IMR-90 (cell line): ENCODE data around the gene REXO1. TPM values are rescaled to one million over a fixed set of nuclear protein-coding genes. Genes with fewer than 3 reads are reported as not detected.

Source experiments
- ATAC-seq: fragments of 200-7000 bp; cut with Tn5 transposase; 2 replicates; pipeline ENCODE4 v1.9.1; 2020; ENCODE audit warnings: low read depth, mild to moderate bottlenecking, moderate library complexity
- BruUV-seq: library from RNA; stranded (reverse); fragments of 400-500 nt; replicated peaks from 2 replicates; lab custom pipeline; 2021; lab: Mats Ljungman, UMichigan
- CTCF ChIA-PET: fragments of 300-600 bp; formaldehyde crosslinking; extraction: SDS; loops from one replicate; lab custom pipeline; 2021; ENCODE audit warnings: antibody characterized with exemption; lab: Yijun Ruan, JAX
- POLR2A ChIA-PET: fragments of 300-600 bp; sonication (Branson Sonifier 250); formaldehyde crosslinking; loops from one replicate; lab custom pipeline; 2022; ENCODE audit warnings: antibody characterized with exemption; ENCODE audit not compliant: unreplicated experiment; lab: Charles Lee
- DNase-seq: peaks from one replicate; pipeline ENCODE4 v3.0.0; 2013
- H2AFZ ChIP-seq: replicated peaks from 2 replicates; pipeline ENCODE3; 2013; ENCODE audit warnings: low read length, mild to moderate bottlenecking; ENCODE audit not compliant: poor library complexity
- H2AK5ac ChIP-seq: 2 replicates; pipeline ENCODE4 v1.6.1; 2013; ENCODE audit warnings: low read depth, low read length, inconsistent platforms
- H2AK9ac ChIP-seq: replicated peaks from 2 replicates; pipeline ENCODE3; 2013; ENCODE audit warnings: mild to moderate bottlenecking, low read depth, low read length, moderate library complexity; ENCODE audit not compliant: poor library complexity
- H2BK120ac ChIP-seq: 2 replicates; pipeline ENCODE4 v1.6.1; 2013; ENCODE audit warnings: low read depth, low read length, inconsistent platforms
- H2BK15ac ChIP-seq: 3 replicates; pipeline ENCODE4 v1.6.1; 2013; ENCODE audit warnings: low read depth, low read length, inconsistent platforms
- H2BK20ac ChIP-seq: 2 replicates; pipeline ENCODE4 v1.6.1; 2013; ENCODE audit warnings: low read depth, mild to moderate bottlenecking, inconsistent platforms, low read length, moderate library complexity
- H2BK5ac ChIP-seq: 2 replicates; pipeline ENCODE4 v1.6.1; 2013; ENCODE audit warnings: mild to moderate bottlenecking, low read depth, low read length, inconsistent platforms; ENCODE audit not compliant: poor library complexity, severe bottlenecking
- H3K14ac ChIP-seq: replicated peaks from 2 replicates; pipeline ENCODE4 v1.6.1; 2013; ENCODE audit warnings: low read depth, low read length, inconsistent platforms
- H3K18ac ChIP-seq: 2 replicates; pipeline ENCODE4 v1.6.1; 2013; ENCODE audit warnings: low read depth, low read length, control low read depth
- H3K23ac ChIP-seq: 2 replicates; pipeline ENCODE4 v1.6.1; 2013; ENCODE audit warnings: low read depth, low read length, inconsistent platforms
- H3K27ac ChIP-seq: 2 replicates; pipeline ENCODE4 v1.5.1; 2013; ENCODE audit warnings: mild to moderate bottlenecking, control low read depth, low read length; ENCODE audit not compliant: insufficient read depth
- H3K27me3 ChIP-seq: 2 replicates; pipeline ENCODE4 v1.6.1; 2013; ENCODE audit warnings: low read length; ENCODE audit not compliant: control insufficient read depth, insufficient read depth
- H3K36me3 ChIP-seq: 2 replicates; pipeline ENCODE4 v1.6.1; 2013; ENCODE audit warnings: low read length, mixed read lengths; ENCODE audit not compliant: control insufficient read depth, insufficient read depth
- H3K4ac ChIP-seq: 2 replicates; pipeline ENCODE4 v1.6.1; 2013; ENCODE audit warnings: low read depth, low read length, inconsistent platforms
- H3K4me1 ChIP-seq: 2 replicates; pipeline ENCODE4 v1.6.1; 2013; ENCODE audit warnings: low read length, mixed read lengths; ENCODE audit not compliant: control insufficient read depth, insufficient read depth
- H3K4me2 ChIP-seq: 2 replicates; pipeline ENCODE4 v1.6.1; 2013; ENCODE audit warnings: low read depth, mild to moderate bottlenecking, control low read depth, low read length, moderate library complexity
- H3K4me3 ChIP-seq: 2 replicates; pipeline ENCODE4 v1.5.1; 2013; ENCODE audit warnings: low read depth, mild to moderate bottlenecking, control low read depth, low read length, moderate library complexity; ENCODE audit not compliant: insufficient read depth
- H3K56ac ChIP-seq: 2 replicates; pipeline ENCODE4 v1.6.1; 2013; ENCODE audit warnings: low read length, inconsistent platforms; ENCODE audit not compliant: insufficient read depth; ENCODE audit errors: extremely low read depth
- H3K79me1 ChIP-seq, 2 experiments: 2 replicates each; pipeline ENCODE4 v1.6.1; 2013; ENCODE audit warnings: low read length in 2 of 2, inconsistent platforms in 1 of 2, low read depth in 1 of 2
- H3K9ac ChIP-seq: 2 replicates; pipeline ENCODE4 v1.6.1; 2013; ENCODE audit warnings: low read depth, low read length, control low read depth
- H3K9me1 ChIP-seq: 2 replicates; pipeline ENCODE4 v1.6.1; 2013; ENCODE audit warnings: low read length, inconsistent platforms; ENCODE audit not compliant: insufficient read depth
- H3K9me3 ChIP-seq: 2 replicates; pipeline ENCODE4 v1.6.1; 2013; ENCODE audit warnings: low read length; ENCODE audit not compliant: control insufficient read depth, insufficient read depth
- H4K20me1 ChIP-seq: 2 replicates; pipeline ENCODE4 v1.6.1; 2013; ENCODE audit warnings: low read length, inconsistent platforms; ENCODE audit not compliant: insufficient read depth
- H4K5ac ChIP-seq: 2 replicates; pipeline ENCODE4 v1.6.1; 2013; ENCODE audit warnings: mild to moderate bottlenecking, low read depth, low read length, control low read depth
- H4K8ac ChIP-seq, 2 experiments: 2 replicates each; pipeline ENCODE4 v1.6.1; 2013; ENCODE audit warnings: low read depth in 2 of 2, low read length in 2 of 2, control low read depth in 1 of 2, inconsistent platforms in 1 of 2
- H4K91ac ChIP-seq: 2 replicates; pipeline ENCODE4 v1.6.1; 2013; ENCODE audit warnings: low read depth, low read length, inconsistent platforms; ENCODE audit not compliant: insufficient read depth
- CEBPB ChIP-seq: IDR thresholded peaks from 2 replicates; pipeline ENCODE4 v1.6.1; 2012; ENCODE audit warnings: low read depth, low read length, improper control_type of control experiment
- CTCF ChIP-seq: conservative IDR thresholded peaks from 2 replicates; pipeline ENCODE4 v1.5.1; 2012; ENCODE audit warnings: mild to moderate bottlenecking, low read depth, low read length, improper control_type of control experiment
- FOS ChIP-seq: fragments of 150-350 bp; IDR thresholded peaks from 2 replicates; pipeline ENCODE4 v1.6.1; 2016; ENCODE audit warnings: low read depth, low read length
- NFE2L2 ChIP-seq: fragments of 150-350 bp; IDR thresholded peaks from 2 replicates; pipeline ENCODE4 v1.6.1; 2016; ENCODE audit warnings: low read depth, mild to moderate bottlenecking, low read length
- POLR2A ChIP-seq: IDR thresholded peaks from 2 replicates; pipeline ENCODE4 v1.6.1; 2012; ENCODE audit warnings: mild to moderate bottlenecking, low read depth, low read length
- RAD21 ChIP-seq: IDR thresholded peaks from 2 replicates; pipeline ENCODE4 v1.6.1; 2012; ENCODE audit warnings: low read length, improper control_type of control experiment
- RCOR1 ChIP-seq: IDR thresholded peaks from 2 replicates; pipeline ENCODE4 v1.6.1; 2012; ENCODE audit warnings: mild to moderate bottlenecking, low read length, improper control_type of control experiment; ENCODE audit not compliant: insufficient replicate concordance
- RFX5 ChIP-seq: IDR thresholded peaks from 2 replicates; pipeline ENCODE4 v1.8.0; 2012; ENCODE audit warnings: low read depth, mild to moderate bottlenecking, low read length, moderate library complexity
- USF2 ChIP-seq: fragments of 150-350 bp; IDR thresholded peaks from 2 replicates; pipeline ENCODE4 v1.6.1; 2017; ENCODE audit warnings: mild to moderate bottlenecking, antibody characterized with exemption, low read length, low read depth
- WGBS, 2 experiments: methylation state at CpG; one replicate each; pipeline versions ENCODE4 v1.1.5 to v1.1.7; 2013; ENCODE audit warnings: missing lambda C conversion rate in 2 of 2; ENCODE audit not compliant: insufficient read length in 1 of 2; ENCODE audit errors: extremely low coverage in 2 of 2; 5-methylcytosine and 5-hydroxymethylcytosine counted together
- dilution Hi-C: fragments of 300-500 bp; cut with HindIII; formaldehyde crosslinking; loops from one replicate; pipeline ENCODE4 v1.14.3; 2018; ENCODE audit warnings: low sequenced_read_pairs; ENCODE audit not compliant: unreplicated experiment
- in situ Hi-C: fragments of 300-500 bp; cut with MboI; formaldehyde crosslinking; loops from 3 replicates; pipeline ENCODE4 v1.14.3; 2019; ENCODE audit warnings: low sequenced_read_pairs, inconsistent platforms, mixed read lengths
- intact Hi-C: fragments of 100-400 bp; cut with micrococcal nuclease; formaldehyde crosslinking; loops from 2 replicates; pipeline ENCODE4 v1.10.0; 2022
- polyA plus RNA-seq, 3 experiments: library from polyadenylated mRNA; depleted of rRNA; stranded (reverse); fragments of >200 nt; gene quantifications; 2 replicates each; pipeline ENCODE4 v1.2.3, GENCODE V29; 2012; ENCODE audit warnings: low replicate concordance in 1 of 3
- total RNA-seq: library from RNA; depleted of rRNA; stranded (reverse); fragments of >200 nt; gene quantifications from 2 replicates; pipeline ENCODE4 v1.2.3, GENCODE V29; 2012

The REXO1 gene
- total and polyA plus RNA-seq, 2 of the 4 experiments (the other 2 are of a cell fraction) = 1.4 to 63.7 TPM

GRCh38 chr19:1813192-1814182, 34.8 kb downstream of the REXO1 start:
- peak overlapping the region; percentile 41 for H2BK5ac ChIP-seq
- H2BK20ac ChIP-seq = no peak overlapping the region
- POLR2A ChIA-PET = no interaction called here
- no peak for ATAC-seq
- 79% methylated on average over 8 of the region's 21 CpGs; no CpG with 5 or more reads in 1 of the 2 experiments for WGBS, 2 experiments
- peak overlapping the region; percentile 95 for H2AK9ac ChIP-seq
- no peak overlapping the region for H2BK120ac ChIP-seq
- no peak for DNase-seq
- CTCF ChIA-PET = no interaction called here
- H3K18ac ChIP-seq = no peak overlapping the region
- H3K4me2 ChIP-seq = peak overlapping the region; percentile 98
- intact Hi-C loops = no loop called here
- H3K9me3 ChIP-seq = no peaks in the 10 kb centered on the region
- H4K20me1 ChIP-seq = no peaks in the 10 kb centered on the region; the same call in 1 of the 2 replicates
- dilution Hi-C loops = no loop called here
- H3K56ac ChIP-seq = no peak overlapping the region
- H3K9ac ChIP-seq = peak overlapping the region; percentile 69; the same call in 1 of the 2 replicates
- H2AFZ ChIP-seq = peak overlapping the region; percentile 97
- H3K23ac ChIP-seq = 0 out of 2 replicates have a peak overlapping the region, but pooled peaks have one; percentile 25
- H3K9me1 ChIP-seq = peaks cover 4% of the 10 kb centered on the region; the same call in 1 of the 2 replicates
- H4K8ac ChIP-seq = peak overlapping the region in 1 of 2 experiments; percentile 73; a peak in 2 of 4 replicates
- H3K27me3 ChIP-seq = no peaks in the 10 kb centered on the region
- BruUV-seq = no TSS peak
- H4K5ac ChIP-seq = no peak overlapping the region
- peaks cover 26% of the 10 kb centered on the region for H3K36me3 ChIP-seq
- peak overlapping the region; percentile 4; the same call in 1 of the 2 replicates for H3K27ac ChIP-seq
- H3K14ac ChIP-seq = 0 out of 2 replicates have a peak overlapping the region, but pooled peaks have one; percentile 26
- peak overlapping the region; percentile 77; the same call in 1 of the 2 replicates for H4K91ac ChIP-seq
- H3K4me3 ChIP-seq = peak overlapping the region; percentile 68; the same call in 1 of the 2 replicates
- peak overlapping the region; percentile 82 for H3K4ac ChIP-seq
- H3K4me1 ChIP-seq = peaks cover 8% of the 10 kb centered on the region
- H3K79me1 ChIP-seq = peaks cover 0 to 9% of the 10 kb centered on the region in 2 experiments; a peak in 2 of 4 replicates
- in situ Hi-C loops = no loop called here
- peak overlapping the region; percentile 94 for H2AK5ac ChIP-seq
- no peak overlapping the region for H2BK15ac ChIP-seq
- TF ChIP-seq NFE2L2 = no peak
- no peak for TF ChIP-seq RFX5
- no peak for TF ChIP-seq FOS
- TF ChIP-seq RAD21 = no peak
- no peak for TF ChIP-seq CEBPB
- TF ChIP-seq CTCF = no peak
- no peak for TF ChIP-seq RCOR1
- no peak for TF ChIP-seq USF2
- no peak for TF ChIP-seq POLR2A
